GM19438 (cell line): ENCODE data around the gene FARSA.
A peak's percentile ranks its signal among the peaks of the same experiment; 100 is the strongest.
"Not testable (repeated sequence)": the region's sequence is repeated elsewhere in the genome, so short reads cannot be mapped to it uniquely, and the experiment has no call there.

Experiments used
- ATAC-seq: cut with Tn5 transposase; IDR thresholded peaks from one replicate; pipeline ENCODE4 v1.9.1; 2021; ENCODE audit warnings: low read depth; ENCODE audit not compliant: unreplicated experiment

Gene FARSA

GRCh38 chr19:12896460-12896859 is 37.1 kb downstream of the FARSA start:
- ATAC-seq = no peak

- no peak for ATAC-seq
Observed at GRCh38 chr19:12893582-12893981, 39.9 kb downstream of the FARSA start.

GRCh38 chr19:12891553-12892021 is 41.9 kb downstream of the FARSA start:
- ATAC-seq = no peak

GRCh38 chr19:12890787-12891552 is 42.5 kb downstream of the FARSA start, which contains the start of gene GCDH:
GCDH (plus strand) TSS chr19:12891160; CDS start chr19:12891305, 145 bp downstream.
- peak; percentile 90 for ATAC-seq

- not testable (repeated sequence) for ATAC-seq
Observed at GRCh38 chr19:12890299-12890786, 43.2 kb downstream of the FARSA start.

GRCh38 chr19:12888006-12888603 is 45.4 kb downstream of the FARSA start:
- ATAC-seq = no peak

- no peak for ATAC-seq
Observed at GRCh38 chr19:12886969-12887747, 46.4 kb downstream of the FARSA start, which contains the start of gene KLF1. KLF1 (minus strand) TSS chr19:12887201; CDS start chr19:12887140, 61 bp downstream.

- no peak for ATAC-seq
Observed at GRCh38 chr19:12886651-12886968, 46.9 kb downstream of the FARSA start.

GRCh38 chr19:12885749-12886650 is 47.5 kb downstream of the FARSA start:
- ATAC-seq = no peak

GRCh38 chr19:12884926-12885748 is 48.4 kb downstream of the FARSA start:
- no peak for ATAC-seq

GRCh38 chr19:12884627-12884925 is 48.9 kb downstream of the FARSA start:
- no peak for ATAC-seq

GRCh38 chr19:12884202-12884601 is 49.3 kb downstream of the FARSA start:
- no peak for ATAC-seq

- no peak for ATAC-seq
Observed at GRCh38 chr19:12882589-12882988, 50.9 kb downstream of the FARSA start.

GRCh38 chr19:12881172-12881808 is 52.2 kb downstream of the FARSA start, which contains the start of gene DNASE2:
DNASE2 (minus strand) TSS chr19:12881449; CDS start chr19:12881375, 74 bp downstream.
- peak; percentile 74 for ATAC-seq

- ATAC-seq = peak; percentile 13
Observed at GRCh38 chr19:12880551-12881171, 52.9 kb downstream of the FARSA start.

GRCh38 chr19:12875086-12875485 is 58.4 kb downstream of the FARSA start:
- no peak for ATAC-seq

GRCh38 chr19:12873891-12874745 is 59.4 kb downstream of the FARSA start:
- ATAC-seq = no peak
